ENCODE results near the gene DNAAF1. TPM values are rescaled to one million over a fixed set of nuclear protein-coding genes. Genes with fewer than 3 reads are reported as not detected.

The DNAAF1 gene
- total RNA-seq, 1 experiment from 2014 or later, result not detected

- Histone ChIP-seq H3K27ac (ENCODE audit: low read length) (peak overlapping the region; percentile 48; the same call in 1 of the 2 replicates), H3K9me3 (ENCODE audit: control insufficient read depth, insufficient read depth, low read depth, low read length) (no peaks in the 10 kb centered on the region), H3K4me1 (ENCODE audit: control insufficient read depth, insufficient read depth, low read length) (peaks cover 15% of the 10 kb centered on the region), H3K36me3 (ENCODE audit: control insufficient read depth, insufficient read depth, low read length) (no peaks in the 10 kb centered on the region; the same call in 1 of the 2 replicates), H3K4me3 (ENCODE audit: low read depth in 2 of 2, low read length in 2 of 2) (no peak overlapping the region), H3K27me3 (ENCODE audit: control insufficient read depth, insufficient read depth, low read length) (no peaks in the 10 kb centered on the region)
- in situ Hi-C loops (cut with HindIII; ENCODE audit: low pct_unique_long_range_greater_than_20kb, low sequenced_read_pairs), result no loop called here
- TF ChIP-seq TCF7L2 (IDR thresholded peaks at IDR 0.05; ENCODE audit: low read depth, low read length) (no peak), POLR2AphosphoS5 (IDR thresholded peaks at IDR 0.05; ENCODE audit: low read depth, low read length) (no peak), REST (IDR thresholded peaks at IDR 0.05; ENCODE audit: insufficient read depth in 1 of 2, low read depth in 2 of 2, low read length in 1 of 2) (no peak), SIN3A (IDR thresholded peaks at IDR 0.05; ENCODE audit: borderline replicate concordance, insufficient read depth, low read depth, low read length) (no peak)
- DNase-seq (ENCODE audit: low read depth, low spot score) (peak; percentile 51), ATAC-seq (peak; percentile 91)
- BruUV-seq (replicated peaks), result no TSS peak
- ChIA-PET CTCF (no interaction called here), POLR2A (no interaction called here)
- intact Hi-C loops (cut with micrococcal nuclease; ENCODE audit: unreplicated experiment), result loop anchor here (5.0 kb wide), 1 partner anchor 76 kb away; no protein-coding TSS in a partner anchor
These were observed 48.6 kb upstream of the DNAAF1 start for GRCh38 chr16:84096447-84097005.

GRCh38 chr16:84098939-84099338 is 46.2 kb upstream of the DNAAF1 start:
- no peak for TF ChIP-seq POLR2AphosphoS5 (IDR thresholded peaks at IDR 0.05; ENCODE audit: low read depth, low read length)
- TF ChIP-seq REST (IDR thresholded peaks at IDR 0.05; ENCODE audit: insufficient read depth in 1 of 2, low read depth in 2 of 2, low read length in 1 of 2), result no peak
- TF ChIP-seq TCF7L2 (IDR thresholded peaks at IDR 0.05; ENCODE audit: low read depth, low read length), result no peak
- no peak for TF ChIP-seq SIN3A (IDR thresholded peaks at IDR 0.05; ENCODE audit: borderline replicate concordance, insufficient read depth, low read depth, low read length)
- TF ChIP-seq CTCF (IDR thresholded peaks at IDR 0.05), result no peak
- ATAC-seq, result no peak
- Histone ChIP-seq H3K4me3 (ENCODE audit: low read depth in 2 of 2, low read length in 2 of 2) (no peak overlapping the region), H3K4me1 (ENCODE audit: control insufficient read depth, insufficient read depth, low read length) (peaks cover 23% of the 10 kb centered on the region), H3K36me3 (ENCODE audit: control insufficient read depth, insufficient read depth, low read length) (no peaks in the 10 kb centered on the region; the same call in 1 of the 2 replicates), H3K27ac (ENCODE audit: low read length) (no peak overlapping the region), H3K9me3 (ENCODE audit: control insufficient read depth, insufficient read depth, low read depth, low read length) (no peaks in the 10 kb centered on the region), H3K27me3 (ENCODE audit: control insufficient read depth, insufficient read depth, low read length) (no peaks in the 10 kb centered on the region)
- no TSS peak for BruUV-seq (replicated peaks)
- in situ Hi-C loops (cut with HindIII; ENCODE audit: low pct_unique_long_range_greater_than_20kb, low sequenced_read_pairs) (no loop called here), intact Hi-C loops (cut with micrococcal nuclease; ENCODE audit: unreplicated experiment) (loop anchor here (5.0 kb wide), 1 partner anchor 73 kb away; no protein-coding TSS in a partner anchor)
- no peak for DNase-seq (ENCODE audit: low read depth, low spot score)
- CTCF ChIA-PET, result no interaction called here
- POLR2A ChIA-PET, result no interaction called here
